GM18498 (cell line): ENCODE results near the gene PPM1L.
"Not testable (repeated sequence)": the region's sequence is repeated elsewhere in the genome, so short reads cannot be mapped to it uniquely, and the experiment has no call there.

Experiments
- ATAC-seq: cut with Tn5 transposase; IDR thresholded peaks from one replicate; pipeline ENCODE4 v1.9.1; 2021; ENCODE audit warnings: mild to moderate bottlenecking, moderate library complexity; ENCODE audit not compliant: unreplicated experiment

PPM1L gene

GRCh38 chr3:160755776-160756304 lies at the start of gene PPM1L:
Gene PPM1L, plus strand, starts transcription at chr3:160756231.
- ATAC-seq: peak; percentile 46

GRCh38 chr3:160707187-160707794 lies 48.7 kb upstream of the PPM1L start:
- ATAC-seq: peak; percentile 75

GRCh38 chr3:160709477-160710182 lies 46.4 kb upstream of the PPM1L start:
- no peak for ATAC-seq

- not testable (repeated sequence) for ATAC-seq
Observed at GRCh38 chr3:160713144-160713543, 42.9 kb upstream of the PPM1L start.

- ATAC-seq: no peak
Observed at GRCh38 chr3:160719710-160720109, 36.3 kb upstream of the PPM1L start.

GRCh38 chr3:160720123-160720746 lies 35.8 kb upstream of the PPM1L start:
- ATAC-seq: peak; percentile 65

- no peak for ATAC-seq
Observed at GRCh38 chr3:160722331-160722730, 33.7 kb upstream of the PPM1L start.

- no peak for ATAC-seq
Observed at GRCh38 chr3:160725338-160725737, 30.7 kb upstream of the PPM1L start.

GRCh38 chr3:160735826-160736225 lies 20.2 kb upstream of the PPM1L start:
- ATAC-seq: no peak

GRCh38 chr3:160738048-160738447 lies 18.0 kb upstream of the PPM1L start:
- no peak for ATAC-seq

GRCh38 chr3:160739079-160739478 lies 17.0 kb upstream of the PPM1L start:
- ATAC-seq: no peak

GRCh38 chr3:160746976-160747375 lies 9.1 kb upstream of the PPM1L start:
- ATAC-seq: no peak

- no peak for ATAC-seq
Observed at GRCh38 chr3:160747422-160747821, 8.6 kb upstream of the PPM1L start.

GRCh38 chr3:160748231-160748630 lies 7.8 kb upstream of the PPM1L start:
- ATAC-seq: no peak

GRCh38 chr3:160748787-160749186 lies 7.2 kb upstream of the PPM1L start:
- no peak for ATAC-seq

GRCh38 chr3:160753953-160754352 lies 2.1 kb upstream of the PPM1L start:
- no peak for ATAC-seq

- no peak for ATAC-seq
Observed at GRCh38 chr3:160754371-160754854, 1.6 kb upstream of the PPM1L start.

- peak; percentile 91 for ATAC-seq
Observed at GRCh38 chr3:160754855-160755747, 930 bp upstream of the PPM1L start.

- no peak for ATAC-seq
Observed at GRCh38 chr3:160757233-160758106, 1.4 kb downstream of the PPM1L start.
